HG02840 (cell line): ENCODE data around the gene GATD1.

Source experiments
- ATAC-seq: cut with Tn5 transposase; IDR thresholded peaks from one replicate; pipeline ENCODE4 v1.9.1; 2021; ENCODE audit warnings: mild to moderate bottlenecking, moderate library complexity, moderate number of reproducible peaks; ENCODE audit not compliant: unreplicated experiment, low FRiP score

GATD1 gene

DNA sequence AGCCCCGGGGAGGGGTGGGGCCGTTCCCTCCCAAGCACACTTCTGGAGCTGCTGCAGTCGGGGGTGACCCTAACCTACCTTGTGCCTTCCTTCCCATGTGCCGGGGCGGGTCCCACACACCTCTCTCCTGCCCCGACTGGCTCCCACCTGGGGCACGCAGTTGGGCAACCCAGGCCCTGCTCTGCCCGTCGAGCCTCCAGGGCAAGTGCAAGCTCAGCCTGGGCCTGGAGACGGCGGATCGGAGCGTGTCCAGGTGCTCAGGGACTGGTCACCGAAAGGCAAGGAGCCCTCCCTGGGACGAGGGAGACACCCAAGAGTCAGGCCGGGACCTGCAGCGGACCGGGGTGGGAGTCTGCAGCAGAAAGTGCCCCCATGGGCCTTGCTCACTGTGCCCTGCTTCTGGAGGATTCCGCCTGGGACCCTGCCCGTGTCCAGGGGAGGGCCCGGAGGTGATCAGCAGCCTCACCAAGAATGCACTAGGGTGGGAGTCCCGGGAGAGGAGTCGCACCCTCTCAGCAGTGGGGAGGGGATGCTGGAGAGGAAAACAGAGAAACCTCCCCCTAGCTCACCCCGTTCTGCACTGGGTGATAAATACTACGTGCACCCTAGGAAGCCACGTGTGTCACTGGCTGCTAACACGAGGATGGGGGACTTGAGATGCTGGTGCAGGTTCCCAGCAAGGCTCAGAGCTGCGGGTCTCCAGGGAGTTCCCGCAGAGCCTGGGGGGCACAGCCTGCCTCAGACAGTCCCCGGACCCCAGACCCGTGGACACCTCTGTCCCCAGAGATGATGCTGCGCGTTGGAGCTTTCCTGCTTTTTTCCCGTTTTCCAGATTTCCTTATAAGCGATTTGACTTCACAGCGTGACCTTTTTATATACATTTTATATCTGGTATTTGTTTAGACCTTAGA, 5.2 kb upstream of the GATD1 start:
- ATAC-seq, result no peak

DNA sequence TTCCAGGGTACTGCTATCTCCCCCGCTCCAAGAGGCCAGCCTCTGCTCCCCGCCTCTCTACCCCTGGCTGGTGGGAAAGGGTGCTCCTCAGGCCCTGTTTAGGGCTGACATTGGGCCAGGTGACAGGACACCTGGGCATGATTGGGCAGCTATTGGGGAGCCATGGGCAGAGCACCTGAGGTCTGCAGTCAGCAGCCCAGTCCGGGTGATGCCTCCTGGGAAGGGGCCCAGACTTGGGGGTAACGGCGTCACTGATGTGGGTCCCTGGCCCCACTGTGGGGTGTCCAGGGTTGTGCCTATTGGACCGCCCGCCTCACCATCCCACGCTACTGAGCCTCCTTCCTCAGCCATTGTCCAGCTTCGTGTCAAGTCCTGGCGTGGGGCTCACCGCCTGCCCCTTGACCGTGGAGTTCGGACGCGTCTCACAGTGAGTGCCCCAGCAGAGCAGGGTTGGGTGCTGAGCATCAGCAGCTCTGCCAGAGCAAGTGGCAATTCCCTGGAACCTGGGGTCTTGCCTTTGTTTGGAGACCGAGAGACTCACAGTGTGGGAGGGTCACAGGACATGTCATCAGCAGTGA, 2.8 kb upstream of the GATD1 start:
- no peak for ATAC-seq

DNA sequence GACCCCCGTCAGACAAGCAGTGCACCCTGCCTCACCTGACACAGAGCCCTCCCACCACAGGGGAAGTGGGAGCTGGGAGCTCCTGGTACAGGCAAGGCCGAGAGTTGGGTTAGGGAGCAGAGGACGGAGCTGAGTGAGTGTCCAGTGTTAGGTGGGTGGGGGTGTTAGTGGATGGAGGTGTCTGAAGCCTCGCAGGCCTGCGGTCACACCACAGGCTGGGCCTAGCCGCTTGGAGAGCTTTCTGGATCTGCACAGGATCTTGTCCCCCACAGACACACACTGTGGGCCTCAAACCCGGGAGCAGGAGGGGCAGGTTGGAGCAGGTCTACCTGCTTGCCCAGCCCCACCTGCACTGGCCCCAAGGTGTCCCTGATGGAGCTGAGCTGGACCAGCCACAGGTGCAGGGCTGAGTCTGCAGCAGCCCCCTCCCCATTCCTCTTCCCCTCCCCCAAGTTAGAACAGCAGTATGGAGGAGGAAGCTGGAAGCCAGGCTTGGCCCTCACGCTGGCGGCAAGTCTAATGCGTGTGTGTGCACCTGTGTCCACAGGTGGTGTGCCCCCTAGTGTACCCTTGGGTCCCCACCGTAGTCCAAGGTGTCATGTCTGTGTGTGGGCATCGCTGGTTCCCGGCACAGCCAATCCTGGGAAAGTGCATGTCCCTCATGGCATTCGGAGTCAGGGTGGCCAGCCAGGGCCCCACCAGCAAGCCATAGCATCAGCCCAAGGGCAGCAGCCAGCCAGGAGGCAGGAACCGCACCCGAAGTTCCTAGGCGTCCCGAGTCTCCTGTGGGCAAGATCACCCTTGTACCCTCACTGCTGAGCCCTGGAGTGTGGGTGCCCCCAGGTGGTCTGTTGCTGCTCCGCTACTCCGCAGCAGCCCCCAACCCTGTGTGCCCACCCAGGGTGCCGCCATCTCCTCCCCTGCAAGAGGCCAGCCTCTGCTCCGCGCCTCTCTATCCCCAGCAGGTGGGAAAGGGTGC, 2.0 kb upstream of the GATD1 start:
- no peak for ATAC-seq

DNA sequence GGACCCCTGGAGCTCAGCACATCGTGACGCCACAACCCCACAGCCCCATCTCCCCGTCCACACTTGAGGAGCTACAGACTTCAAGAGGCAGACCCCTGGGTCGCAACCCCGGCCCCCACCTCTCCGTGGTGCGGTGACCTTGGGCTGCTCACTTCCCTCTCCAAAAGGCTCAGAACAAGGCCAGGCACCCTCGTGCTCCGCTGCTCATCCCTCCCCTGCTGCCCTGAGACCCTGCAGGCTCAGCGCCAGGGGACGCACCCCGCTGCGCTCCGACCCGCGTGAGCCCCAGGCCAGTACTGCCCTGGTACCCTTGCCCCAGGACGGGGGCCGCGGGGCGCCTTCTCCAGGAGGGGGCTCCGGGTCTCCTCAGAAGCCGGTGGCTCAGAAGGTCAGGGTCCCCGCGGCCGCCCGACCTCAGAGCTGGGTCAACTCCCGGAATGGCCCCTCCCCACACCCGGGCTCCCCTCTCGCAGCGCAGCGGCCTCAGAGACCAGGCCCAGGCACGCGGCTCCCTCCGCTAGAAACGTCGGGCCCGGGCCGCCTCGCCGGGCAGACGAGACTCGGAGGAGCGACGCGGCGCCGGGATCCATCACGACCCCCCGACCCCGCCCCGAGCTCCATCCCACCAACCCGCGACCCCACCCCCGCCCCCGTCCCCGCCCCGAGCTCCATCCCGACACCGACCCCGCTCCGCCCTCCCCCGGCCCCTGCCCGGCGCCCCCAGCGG, 563 bp downstream of the GATD1 start:
- peak; percentile 33 for ATAC-seq

DNA sequence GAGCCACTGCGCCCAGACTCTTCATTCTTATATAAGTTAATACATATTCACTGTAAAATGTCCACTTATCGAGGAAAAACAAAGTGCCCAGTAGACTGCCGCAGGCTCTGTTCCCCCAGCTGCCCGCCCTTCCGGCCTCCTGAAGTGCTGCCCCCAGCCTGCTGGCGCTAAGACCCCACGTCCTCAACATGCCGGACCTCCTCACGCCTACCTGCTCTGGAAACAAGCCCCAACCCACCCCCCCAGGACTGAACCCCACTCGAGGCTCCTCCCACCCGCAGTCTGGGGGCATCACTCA, 1.1 kb downstream of the GATD1 start:
- ATAC-seq, result no peak

DNA sequence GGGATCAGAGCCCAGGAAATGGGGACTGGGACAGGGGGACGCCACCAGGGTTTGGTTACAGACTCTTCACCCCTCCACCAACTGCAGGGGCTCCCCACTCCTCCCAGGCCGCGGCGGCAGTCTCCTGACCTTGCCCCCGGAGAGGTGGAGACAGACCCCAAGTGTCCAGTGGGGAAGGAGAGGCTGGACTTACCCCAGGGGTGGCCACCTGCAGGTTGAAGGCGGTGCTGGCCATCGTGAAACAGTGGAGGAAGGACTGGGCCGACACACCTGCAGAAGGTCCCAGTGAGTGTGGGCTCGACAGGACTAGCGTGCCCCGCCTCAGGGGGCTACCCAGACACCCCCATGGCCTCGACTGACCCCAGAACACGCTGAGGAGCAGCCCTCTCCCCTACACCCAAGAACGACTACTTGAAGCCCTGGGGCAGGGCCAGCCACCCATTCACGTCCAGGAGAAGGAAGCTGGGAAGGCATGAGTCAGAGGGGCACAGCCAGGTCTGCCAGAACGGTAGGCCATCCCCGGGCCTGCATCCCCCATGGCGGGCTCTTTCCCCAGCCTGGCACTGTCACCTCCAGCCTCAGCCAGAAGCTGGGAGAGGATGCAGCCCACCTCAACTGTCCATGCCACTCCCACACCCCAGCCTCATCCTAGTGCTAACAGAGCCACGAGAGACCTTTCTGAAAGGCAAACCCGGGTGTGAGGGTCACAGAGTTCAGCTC, 2.3 kb downstream of the GATD1 start:
- ATAC-seq, result no peak

DNA sequence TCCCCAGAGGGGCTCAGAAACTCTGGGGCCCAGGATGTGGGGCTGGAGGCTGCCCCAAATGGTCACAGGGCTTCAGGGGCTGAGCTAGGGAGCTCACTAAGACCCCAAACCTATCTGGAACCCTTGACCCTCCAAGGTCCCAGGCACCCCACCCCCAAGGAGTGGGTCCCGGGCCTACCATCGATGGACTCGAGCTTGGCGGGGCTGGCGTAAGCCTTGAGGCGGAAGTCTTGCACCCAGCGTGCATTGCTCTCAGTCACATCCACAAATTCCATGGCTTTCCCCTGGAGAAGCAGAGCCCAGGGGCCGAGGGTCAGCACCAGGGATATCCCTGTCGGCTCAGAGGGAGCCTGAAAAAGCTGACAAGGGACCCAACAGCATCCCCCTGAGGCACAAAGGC, 3.5 kb downstream of the GATD1 start:
- no peak for ATAC-seq

DNA sequence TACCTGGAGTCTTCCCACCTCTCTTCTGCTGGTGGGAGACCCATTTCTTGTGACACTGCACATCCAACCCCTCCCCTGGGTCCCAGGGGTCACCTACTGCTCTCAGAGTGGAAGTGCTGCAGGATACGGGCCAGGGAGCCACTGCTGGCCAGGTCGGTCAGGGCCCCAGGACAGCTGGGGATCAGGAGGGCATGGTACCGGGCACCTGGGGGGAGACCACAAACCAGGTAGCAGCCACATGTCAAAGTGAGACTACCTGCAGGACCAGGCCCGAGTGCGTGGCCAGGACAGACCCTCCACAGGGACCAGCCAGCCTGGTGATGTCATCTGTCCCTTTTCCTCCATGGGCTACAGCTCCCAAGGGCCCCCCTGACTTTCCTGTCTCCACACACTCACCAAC, 3.9 kb downstream of the GATD1 start:
- ATAC-seq, result no peak

DNA sequence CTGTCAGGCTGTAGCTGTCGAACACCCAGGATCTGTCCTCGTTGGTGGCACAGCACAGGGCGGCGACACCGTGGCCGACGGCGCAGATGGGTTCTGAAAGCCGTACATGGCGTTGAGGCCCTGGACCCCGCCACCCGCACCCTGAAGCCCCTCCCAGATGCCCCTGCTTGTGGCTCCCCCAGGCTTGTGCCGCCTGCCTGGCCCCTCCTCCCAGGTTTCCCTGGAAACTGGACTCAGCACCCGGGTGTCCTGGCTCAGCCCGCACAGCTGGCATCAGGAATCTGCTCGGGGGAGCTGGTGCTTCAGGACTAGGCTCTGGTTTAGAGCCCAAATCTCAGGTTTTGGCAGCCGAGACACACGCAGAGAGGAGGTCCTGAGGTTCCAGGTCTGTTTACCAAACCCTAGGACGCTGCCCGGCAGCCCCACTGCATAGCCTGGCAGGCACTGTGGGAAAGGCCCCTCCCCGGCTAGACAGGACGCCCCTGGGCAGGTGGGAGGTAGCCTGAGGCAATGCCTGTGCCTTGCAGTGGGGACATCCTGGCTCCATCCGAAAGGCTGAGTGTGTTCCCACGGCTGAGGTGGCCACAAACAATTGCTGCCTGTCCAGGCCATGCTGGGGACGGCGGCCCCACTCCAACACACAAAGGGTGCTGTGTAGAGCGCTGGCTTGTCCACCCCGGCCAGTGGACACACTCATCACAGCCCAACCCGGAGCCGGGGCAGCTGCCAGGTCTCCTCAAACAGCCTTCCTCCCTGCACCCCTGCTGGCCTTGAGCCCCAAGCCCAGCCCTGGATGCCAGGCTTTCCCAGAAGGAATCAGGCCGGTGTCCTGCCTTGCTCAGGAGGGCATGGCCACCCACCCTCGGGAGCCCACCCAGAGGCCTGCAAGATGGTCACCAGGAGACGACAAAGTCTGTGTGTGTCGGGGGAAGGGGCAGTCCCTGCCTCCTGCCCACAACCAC, 4.6 kb downstream of the GATD1 start:
- no peak for ATAC-seq

DNA sequence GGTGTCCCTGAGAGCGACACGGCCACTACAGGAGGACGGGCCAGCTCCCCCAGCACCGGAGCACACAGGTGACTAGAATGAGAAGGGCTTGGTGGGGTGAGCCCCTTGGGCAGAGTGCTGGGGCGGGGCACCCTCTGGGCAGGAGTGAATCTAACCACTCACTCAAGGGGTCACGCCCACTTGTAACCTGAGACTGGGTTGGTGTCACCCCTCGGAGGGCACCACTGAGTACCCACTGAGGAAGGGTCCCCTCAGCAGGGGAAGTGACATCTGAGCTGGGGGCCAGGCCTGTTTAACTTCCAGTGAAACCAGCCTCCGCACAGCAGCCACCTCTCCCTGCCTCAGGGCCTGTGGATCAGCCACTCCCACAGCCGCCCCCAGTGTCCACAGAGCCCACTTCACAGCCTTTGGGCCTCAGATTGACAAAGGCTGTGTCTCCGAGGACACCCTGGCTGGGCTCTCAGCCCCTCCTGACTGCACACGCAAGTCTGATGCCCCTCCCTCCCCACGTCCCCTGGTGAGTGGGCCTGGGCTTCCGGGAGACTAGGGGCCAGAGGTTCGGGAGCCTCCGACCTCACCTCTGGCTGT, 5.6 kb downstream of the GATD1 start:
- ATAC-seq, result no peak

DNA sequence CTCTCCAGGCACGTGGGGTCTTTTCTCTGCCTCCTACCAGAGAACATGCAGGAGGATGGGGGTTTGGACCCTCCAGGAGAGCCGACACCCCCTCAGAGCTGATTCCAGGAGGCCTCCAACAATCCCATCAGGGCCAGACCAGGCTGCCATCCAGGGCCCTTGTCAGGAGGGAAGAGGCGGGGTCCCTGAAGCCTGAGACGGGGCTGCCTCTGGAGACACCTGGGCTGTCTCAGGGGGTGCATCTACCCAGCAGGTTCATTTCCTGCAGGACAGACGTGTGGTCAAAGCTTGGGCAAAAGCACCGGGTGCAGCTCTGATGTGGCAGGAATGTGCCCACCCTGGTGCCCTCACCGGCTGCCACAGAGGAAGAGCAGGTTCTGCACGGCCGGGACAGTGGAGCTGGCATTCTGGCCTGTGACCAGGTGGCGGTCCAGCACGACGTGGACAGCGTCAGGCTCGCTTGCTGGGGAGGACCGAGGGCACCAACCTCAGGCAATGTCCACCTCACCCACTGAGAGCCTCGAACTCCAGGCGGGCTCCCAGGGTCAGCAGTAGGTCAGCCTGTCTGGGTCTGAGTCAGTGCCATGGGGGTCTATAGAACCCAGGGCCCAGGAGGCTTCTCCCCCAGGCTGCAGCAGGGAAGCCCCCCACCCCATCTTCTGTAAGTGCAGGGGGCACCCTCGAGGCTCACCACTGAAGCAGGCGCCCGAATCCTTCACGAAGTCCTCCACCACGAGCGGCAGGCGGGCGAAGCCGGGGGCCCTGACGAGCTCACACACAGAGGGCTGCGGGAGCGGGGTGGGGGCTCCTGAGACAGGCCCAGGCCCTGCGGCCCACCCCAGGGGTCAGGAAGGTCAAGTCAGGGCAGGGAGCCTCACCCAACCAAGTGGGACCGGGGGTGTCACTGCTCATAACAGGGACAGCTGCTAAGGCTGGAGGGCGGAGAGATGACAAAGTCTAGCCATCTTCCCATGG, 6.4 kb downstream of the GATD1 start:
- ATAC-seq, result no peak

DNA sequence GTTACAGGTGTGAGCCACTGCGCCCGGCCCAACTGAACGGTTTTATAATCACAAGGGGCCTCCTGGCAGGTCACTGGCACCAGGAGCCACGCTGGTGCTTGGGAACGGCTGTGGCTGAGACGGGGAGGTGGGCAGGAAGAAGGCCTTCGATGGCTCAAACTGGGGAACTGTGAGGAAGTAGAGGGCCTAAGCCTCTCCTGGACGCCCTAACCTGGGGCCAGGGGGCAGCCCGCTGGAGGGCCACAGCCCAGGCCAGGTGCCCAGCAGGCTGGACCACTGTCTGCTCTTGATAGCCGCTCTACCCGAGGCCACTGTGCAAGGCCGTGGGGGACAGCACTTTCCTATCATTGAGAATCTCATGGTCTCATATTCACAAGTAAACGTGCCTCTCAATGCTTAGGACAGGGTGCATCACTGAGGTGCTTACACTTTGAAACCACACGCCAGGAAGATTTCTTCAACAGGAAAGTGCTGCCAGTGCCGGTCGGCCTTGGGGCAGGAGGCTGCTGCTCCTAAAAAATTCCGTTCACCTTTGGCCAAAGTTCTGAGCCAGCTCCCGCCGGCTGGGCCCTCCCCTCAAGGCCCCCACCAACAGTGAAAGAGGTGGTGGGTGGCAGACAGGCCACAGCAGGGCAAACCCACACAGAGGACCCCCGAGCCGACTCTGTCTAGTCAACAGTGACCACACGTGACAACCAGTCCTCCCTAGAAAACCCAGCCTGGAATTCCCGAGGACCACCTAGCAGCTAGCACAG, 7.2 kb downstream of the GATD1 start:
- no peak for ATAC-seq

DNA sequence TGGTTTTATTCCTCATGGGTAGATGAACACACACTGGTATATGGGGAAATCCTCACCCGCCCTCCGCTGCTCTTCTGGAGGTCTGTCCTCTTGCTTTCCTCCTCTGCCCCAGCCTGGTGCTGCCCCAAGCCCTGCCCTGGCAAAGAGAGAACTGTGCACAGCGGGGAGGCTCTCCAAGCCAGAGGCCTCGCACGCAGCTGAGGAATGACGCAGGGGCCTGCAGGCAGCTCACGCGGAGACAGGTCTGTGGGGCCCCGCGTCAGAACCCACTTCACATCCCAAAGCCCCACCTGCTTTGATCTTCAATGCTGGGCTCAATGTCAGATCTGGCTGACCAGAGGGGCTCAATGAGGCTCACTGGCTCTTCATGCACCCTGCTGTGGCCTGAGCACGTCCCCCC, 10.0 kb downstream of the GATD1 start:
- ATAC-seq, result no peak

DNA sequence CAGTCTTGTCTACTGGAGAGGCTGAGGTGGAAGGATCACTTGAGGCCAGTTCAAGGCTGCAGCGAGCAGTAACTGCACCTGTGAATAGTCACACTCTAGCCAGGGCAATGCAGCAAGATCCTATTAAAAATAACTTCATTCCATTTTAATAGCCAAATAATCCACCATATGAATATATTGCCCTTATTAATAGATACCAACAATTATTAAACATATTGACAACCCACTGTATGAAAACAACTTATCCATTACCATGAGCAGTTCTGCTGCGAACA, 10.4 kb downstream of the GATD1 start:
- no peak for ATAC-seq

DNA sequence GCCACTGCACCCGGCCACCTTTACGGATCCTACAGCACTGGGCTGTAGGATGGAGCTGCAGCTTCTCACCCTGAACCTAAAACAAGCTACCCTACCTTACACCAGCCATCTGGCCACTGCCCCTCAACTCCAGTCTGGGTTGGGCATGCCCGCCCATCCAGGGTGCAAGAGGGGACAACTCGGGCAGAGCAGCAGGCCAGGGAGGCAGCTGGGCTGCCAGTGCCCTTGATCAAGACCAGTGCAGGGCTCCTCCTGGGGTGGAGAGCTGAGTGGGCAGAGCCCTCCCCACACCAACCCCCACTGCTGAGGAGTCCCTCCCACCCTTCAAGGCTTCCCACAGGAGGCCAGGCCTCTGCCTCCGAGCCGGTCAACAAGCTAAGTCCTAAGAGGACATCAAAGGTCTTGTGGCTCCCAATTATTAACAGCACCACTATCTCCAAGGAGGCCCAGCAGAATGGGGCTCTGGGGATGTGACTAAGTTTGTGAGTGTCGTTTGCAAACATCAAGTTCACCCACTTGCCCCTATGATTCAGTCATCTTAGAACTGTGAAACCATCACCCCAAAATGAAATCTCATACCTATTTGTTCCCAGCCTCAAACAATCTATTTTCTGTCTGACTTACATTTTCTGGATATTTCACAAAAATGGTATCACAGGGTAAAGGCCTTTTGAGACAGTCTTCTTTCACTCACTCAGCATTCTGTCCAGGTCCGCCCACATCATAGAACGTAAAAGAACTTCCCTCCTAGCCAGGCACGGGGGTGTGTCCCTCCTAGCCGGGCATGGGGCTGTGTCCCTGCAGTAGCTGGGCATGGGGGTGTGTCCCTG, 11.0 kb downstream of the GATD1 start:
- ATAC-seq, result no peak

DNA sequence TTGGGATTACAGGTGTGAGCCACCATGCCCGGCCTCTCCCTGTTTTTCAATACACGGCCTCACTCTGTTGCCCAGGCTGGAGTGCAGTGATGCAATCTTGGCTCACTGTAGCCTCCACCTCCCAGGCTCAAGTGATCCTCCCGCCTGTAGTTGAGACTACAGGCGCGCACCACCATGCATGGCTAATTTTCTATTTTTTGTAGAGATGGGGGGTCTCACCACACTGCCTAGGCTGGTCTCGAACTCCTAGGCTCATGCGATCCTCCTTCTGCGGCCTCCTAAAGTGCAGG, 11.5 kb downstream of the GATD1 start:
- no peak for ATAC-seq
